HG03175 (cell line): ENCODE measurements around the gene GPSM1.
A peak's percentile ranks its signal among the peaks of the same experiment; 100 is the strongest.

Experiments used
- ATAC-seq: cut with Tn5 transposase; IDR thresholded peaks from one replicate; pipeline ENCODE4 v1.9.1; 2021; ENCODE audit warnings: mild to moderate bottlenecking, moderate library complexity; ENCODE audit not compliant: unreplicated experiment

Gene GPSM1

GRCh38 chr9:136327304-136327974 is at the start of gene GPSM1:
Gene GPSM1, plus strand, starts transcription at chr9:136327539. Its CDS starts 157 bp downstream, at chr9:136327696.
- no peak for ATAC-seq

- no peak for ATAC-seq
Measured at GRCh38 chr9:136277746-136278145, 49.6 kb upstream of the GPSM1 start.

GRCh38 chr9:136278221-136278620 is 49.1 kb upstream of the GPSM1 start:
- ATAC-seq = no peak

GRCh38 chr9:136278894-136279293 is 48.4 kb upstream of the GPSM1 start:
- no peak for ATAC-seq

- ATAC-seq = no peak
Measured at GRCh38 chr9:136279471-136279870, 47.9 kb upstream of the GPSM1 start.

- no peak for ATAC-seq
Measured at GRCh38 chr9:136280535-136281315, 46.6 kb upstream of the GPSM1 start.

- no peak for ATAC-seq
Measured at GRCh38 chr9:136281421-136282271, 45.7 kb upstream of the GPSM1 start.

- ATAC-seq = no peak
Measured at GRCh38 chr9:136282272-136282861, 45.0 kb upstream of the GPSM1 start.

- ATAC-seq = peak; percentile 87
Measured at GRCh38 chr9:136283291-136284235, 43.8 kb upstream of the GPSM1 start.

- ATAC-seq = no peak
Measured at GRCh38 chr9:136284311-136284710, 43.0 kb upstream of the GPSM1 start.

- no peak for ATAC-seq
Measured at GRCh38 chr9:136284951-136285350, 42.4 kb upstream of the GPSM1 start.

GRCh38 chr9:136285501-136286358 is 41.6 kb upstream of the GPSM1 start:
- ATAC-seq = no peak

GRCh38 chr9:136286359-136286986 is 40.9 kb upstream of the GPSM1 start:
- ATAC-seq = no peak

- ATAC-seq = no peak
Measured at GRCh38 chr9:136286987-136287379, 40.4 kb upstream of the GPSM1 start.

- ATAC-seq = no peak
Measured at GRCh38 chr9:136287960-136288753, 39.2 kb upstream of the GPSM1 start.

GRCh38 chr9:136289651-136290507 is 37.5 kb upstream of the GPSM1 start:
- ATAC-seq = no peak

- ATAC-seq = no peak
Measured at GRCh38 chr9:136290508-136291000, 36.8 kb upstream of the GPSM1 start.
